Kidney tubule cell (primary cell): Measurements from ENCODE around the gene PARVG.

ENCODE experiments used
- DNase-seq: peaks from one replicate; pipeline ENCODE4 v3.0.0-alpha.2; 2018; ENCODE audit warnings: low spot score

Gene PARVG

DNA sequence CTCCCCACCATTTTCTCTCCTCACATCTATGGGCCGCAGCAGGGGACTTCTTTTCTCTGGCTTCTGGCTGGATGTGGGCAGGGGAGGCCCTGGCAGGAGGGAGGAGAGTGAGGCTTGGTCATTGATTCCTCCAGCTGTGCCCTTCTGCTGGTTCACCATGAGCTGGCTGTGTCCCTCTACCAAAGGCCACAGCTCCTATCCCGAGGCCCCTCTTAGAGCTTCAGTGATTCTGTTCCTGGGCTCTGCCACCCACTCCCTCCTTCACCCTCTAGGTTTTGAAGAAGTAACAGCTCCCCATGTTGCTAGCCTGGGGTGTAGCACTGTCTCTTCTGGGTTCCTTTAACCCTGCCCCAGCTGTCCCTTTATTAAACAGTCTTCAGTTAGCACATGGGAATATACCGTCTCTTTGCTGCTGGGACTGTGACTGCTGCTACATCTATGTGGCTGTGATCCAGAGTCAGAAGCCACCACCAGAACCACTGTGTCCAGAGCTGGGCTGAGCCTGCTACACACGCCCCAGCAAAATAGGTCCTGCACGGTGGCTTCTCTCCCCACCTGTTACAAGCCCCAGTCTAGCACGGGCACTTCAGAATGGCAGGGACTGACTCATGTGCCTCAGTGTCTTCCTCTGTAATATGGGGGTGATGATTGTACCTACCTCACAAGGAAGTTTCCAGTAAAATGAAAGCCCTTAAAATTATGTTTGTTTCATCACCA, 578 bp upstream of the PARVG start:
- DNase-seq = no peak

DNA sequence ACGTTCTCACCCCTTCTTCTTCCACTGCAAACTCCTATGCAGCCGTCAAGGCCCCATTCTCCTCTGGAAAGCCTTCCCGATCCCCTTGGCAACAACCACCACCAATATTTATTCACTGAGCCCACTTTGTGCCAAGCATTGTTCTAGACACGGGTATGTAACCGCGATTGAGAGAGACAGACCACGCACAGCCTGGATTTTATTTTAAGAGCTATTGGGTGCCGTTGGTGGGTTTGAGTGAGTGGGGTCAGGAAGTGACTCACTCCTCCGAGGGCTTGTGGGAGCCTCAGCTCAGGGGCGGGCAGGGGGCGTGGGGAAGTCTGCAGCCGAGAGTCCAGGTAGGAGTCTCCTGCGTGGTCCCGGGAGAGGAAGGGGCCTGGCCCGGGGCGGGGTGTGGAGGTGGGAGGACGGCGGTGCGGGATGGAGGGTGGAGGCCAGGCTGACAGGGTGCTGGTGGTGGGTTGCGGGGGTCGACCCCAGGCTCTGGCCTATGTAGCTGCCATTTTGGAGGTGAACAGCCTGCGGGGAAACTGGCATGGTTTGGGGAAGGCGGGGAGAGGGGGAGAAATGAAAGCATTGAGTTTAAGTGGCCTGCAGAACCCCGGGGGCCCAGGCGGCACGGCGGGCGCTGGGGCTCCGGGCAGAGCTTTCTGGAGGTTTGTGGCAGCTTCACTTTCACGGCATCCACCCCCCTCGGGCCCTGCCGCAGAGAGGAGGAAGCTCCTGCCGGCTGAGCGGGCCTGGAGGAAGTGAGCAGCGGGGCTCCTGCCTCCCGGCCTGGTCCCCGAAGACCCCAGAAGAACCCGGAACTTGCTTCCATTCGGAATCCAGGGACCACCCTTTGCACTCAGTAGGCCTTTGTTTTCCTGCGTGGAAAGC, 547 bp downstream of the PARVG start:
- no peak for DNase-seq

DNA sequence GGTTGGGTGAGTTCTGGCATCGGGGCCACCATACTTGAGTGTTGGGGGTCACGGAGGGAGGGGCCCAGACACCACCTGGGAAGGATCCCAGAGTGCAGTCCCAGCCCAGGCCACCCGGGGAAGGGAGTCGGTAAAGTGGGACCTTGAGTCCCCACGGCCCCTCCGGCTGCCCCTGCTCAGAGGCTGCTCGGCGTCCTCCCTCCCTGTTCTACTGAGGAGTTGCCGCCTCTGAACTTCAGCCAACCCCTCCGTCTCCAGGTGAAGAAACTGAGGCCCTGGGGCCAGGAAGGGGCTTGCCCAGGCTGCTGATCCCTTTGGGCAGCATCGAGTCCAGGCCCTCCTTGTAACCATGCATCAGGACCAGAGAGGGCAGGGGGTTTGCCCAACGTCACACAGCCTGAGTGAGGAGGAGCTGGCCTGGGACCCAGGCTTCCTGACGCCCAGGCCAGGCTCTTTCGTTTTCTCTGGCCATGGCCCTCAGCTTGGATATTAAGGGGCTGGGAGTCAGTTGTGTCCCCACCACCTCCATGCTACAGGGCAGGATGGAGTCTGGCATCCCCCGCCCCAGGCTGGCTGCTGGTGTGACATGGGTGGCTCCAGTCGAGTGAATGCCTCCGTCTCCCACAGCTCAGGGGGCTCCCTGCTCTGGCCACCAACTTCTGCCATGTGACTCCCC, 1.3 kb downstream of the PARVG start:
- DNase-seq = no peak

DNA sequence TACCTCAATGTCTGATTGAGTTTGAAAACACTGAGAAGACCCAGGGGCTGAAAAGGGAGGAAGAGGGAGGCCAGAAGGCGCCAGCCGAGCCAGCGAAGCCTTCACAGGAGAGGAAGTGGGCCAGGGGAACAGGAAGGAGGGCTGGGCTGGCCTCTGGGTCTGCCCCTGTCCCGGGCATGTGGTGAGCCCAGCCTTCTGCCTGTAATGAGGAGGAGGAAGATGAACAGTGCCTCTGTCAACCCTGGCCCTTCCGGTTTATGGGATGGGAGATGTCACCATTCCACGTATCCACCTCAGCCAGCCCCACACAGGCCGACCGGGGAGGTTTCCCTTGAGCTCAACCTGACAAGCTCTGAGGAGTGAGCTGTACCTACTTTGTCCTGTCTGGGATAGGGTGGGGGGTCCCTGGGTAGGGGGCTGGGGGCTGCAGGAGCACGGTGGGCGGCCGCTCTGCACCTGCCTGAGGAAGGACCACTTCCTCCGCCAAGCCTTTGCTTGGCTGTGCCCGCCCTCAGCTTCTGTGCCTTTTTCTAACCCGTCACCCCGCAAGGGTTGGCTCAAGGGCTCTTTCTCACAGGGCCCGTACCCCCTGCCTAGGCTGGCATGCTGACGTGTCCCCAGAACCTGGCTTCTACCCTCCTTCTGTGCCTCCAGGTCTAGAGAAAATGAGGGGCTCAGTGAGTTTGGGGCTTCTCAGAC, 2.0 kb downstream of the PARVG start:
- DNase-seq = no peak

DNA sequence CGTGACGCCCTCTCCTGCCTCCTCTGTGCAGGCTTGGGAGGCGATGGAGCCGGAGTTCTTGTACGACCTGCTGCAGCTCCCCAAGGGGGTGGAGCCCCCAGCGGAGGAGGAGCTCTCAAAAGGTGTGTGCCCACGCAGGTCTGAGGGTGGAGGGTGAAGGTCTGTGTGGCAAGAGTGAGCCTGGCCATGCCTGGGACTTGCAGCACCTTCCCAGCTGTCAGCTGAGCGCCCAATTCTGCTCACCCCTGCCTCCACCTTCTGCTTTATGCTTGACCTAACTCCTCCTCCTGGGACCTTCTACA, 2.5 kb downstream of the PARVG start:
- no peak for DNase-seq

DNA sequence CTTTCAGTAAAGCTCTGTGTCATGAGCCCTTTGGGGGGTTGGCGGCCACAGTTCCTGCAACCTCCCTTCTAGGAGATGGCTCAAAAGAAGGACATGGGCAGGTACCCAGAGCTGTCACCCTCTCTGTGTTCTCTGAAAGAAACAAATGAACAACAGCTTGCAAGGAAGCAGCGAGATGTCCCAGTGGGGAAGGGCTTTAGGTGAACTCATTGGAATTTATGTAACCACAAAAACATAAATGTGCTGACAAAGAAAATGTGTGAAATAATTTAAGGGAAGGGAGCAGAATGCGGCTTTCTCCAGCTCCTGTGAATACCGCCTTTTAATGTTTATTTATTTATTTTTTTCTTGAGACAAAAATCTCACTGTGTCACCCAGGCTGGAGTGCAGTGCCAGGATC, 3.3 kb downstream of the PARVG start:
- no peak for DNase-seq

DNA sequence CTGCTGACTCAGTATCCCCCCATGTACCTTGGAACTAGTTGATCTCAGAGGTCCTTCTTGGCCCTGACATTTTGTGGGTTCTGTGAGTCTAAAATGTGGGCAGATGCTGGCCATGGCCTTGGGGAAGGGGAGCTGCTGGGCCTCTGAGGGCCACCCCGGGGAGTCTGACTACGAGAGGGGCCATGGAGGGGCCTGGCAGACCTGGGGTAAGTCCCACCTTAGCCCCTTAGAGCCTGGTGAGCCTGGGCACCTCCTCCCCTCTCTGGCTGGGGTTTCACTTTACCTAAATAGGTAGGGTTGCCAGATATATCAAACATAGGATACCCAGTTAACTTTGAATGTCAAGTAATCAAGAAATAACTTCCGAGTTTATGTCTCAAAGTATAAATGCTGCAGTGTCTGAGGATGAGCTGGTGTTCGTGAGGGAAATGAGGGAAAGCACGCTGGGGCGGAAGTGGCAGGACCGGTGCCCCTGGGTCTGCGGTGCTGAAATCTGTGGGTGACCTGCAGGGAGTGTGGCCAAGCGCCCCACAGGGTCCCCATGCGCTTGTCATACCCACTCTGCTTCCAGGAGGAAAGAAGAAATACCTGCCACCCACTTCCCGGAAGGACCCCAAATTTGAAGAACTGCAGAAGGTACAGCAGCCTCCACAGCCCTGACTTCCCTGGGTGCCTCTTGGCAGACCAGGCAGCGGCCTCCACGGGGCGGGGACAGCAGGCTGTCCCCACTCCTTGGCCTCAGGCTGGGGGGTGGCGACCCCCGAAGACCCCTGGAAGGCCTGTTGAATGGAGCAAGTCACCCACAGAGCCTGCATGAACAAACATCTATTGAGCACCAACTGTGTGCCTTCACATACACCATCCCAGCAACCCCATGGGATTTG, 4.8 kb downstream of the PARVG start:
- no peak for DNase-seq

DNA sequence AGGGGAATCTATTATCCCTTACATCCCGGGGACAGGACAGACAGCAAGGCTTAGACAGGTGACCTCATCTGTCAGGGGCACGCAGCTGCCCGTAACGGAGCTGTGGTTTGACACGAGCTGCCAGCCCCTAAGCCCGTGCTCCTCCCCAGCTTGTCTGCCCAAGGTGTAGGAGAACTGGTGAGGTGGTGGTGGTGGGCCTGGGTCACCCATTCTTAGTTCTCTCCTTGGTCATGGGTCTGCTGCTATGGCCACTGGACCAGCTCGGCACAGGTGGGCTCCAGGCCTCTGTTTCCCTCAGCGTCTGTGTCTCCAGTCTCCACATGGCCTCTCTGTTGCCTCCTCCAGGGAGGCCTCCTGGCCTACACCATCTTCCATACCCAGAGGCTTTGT, 5.4 kb downstream of the PARVG start:
- DNase-seq = no peak

DNA sequence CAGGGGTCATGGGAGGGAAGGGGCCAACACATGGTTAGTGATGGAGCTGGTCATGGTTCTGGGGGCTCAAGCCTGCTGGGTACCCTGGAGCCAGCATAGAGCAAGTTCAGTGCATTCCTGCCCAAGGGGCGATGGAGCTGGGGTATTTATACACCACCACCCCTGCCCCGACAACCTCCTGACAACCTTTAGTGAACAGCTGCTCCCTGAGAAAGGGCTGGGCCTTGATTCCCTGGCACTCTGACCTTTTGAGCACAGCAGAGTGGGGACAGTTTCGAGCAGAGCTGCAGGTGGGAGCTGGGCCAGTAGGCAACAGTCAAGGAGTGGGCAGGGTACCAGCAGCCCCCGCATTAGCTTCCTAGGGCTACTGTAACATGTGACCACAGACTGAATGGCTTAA, 6.0 kb downstream of the PARVG start:
- DNase-seq = no peak

DNA sequence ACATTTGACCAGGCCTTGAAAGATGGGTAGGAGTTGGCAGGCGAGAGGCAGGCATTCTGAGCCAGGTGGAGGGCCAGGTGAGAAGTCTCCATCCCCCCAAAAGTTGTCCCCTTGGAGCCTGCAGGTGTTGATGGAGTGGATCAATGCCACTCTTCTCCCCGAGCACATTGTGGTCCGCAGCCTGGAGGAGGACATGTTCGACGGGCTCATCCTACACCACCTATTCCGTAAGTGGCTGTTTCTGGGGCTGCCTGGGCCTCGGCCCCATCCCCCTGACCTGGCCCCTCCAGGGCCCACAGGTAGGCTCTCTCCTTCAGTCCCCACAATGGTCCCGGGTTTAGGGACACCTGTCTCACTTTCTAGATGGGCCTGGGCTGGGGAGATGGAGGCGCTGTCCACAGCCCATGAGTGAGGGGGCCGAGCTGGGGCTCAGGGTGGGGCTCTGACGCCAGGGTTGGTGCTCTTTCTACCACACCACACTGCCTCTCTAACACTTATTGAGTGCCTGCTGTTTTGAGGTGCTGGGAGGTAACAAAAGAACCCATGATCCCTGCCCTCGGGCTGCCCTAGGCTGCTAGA, 7.0 kb downstream of the PARVG start:
- no peak for DNase-seq

DNA sequence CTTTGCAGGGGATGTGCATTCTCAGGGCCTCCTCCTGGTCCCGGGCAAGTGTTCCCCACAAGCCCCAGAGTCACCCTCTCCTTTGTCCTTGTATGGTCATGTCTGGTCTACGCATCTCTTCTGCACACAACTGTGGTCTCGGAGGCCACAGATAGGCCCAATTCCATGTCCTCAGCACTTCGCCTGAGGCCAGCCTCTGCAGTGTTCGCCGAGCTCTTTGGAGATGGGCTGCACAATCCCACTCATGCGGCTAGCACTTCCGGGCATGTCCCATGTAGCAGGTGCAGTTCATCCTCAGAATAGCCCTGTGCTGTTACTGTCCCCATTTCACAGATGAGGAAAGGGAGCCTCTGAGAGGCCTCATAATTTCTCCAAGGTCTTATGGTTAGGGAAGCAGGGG, 7.6 kb downstream of the PARVG start:
- DNase-seq = no peak

DNA sequence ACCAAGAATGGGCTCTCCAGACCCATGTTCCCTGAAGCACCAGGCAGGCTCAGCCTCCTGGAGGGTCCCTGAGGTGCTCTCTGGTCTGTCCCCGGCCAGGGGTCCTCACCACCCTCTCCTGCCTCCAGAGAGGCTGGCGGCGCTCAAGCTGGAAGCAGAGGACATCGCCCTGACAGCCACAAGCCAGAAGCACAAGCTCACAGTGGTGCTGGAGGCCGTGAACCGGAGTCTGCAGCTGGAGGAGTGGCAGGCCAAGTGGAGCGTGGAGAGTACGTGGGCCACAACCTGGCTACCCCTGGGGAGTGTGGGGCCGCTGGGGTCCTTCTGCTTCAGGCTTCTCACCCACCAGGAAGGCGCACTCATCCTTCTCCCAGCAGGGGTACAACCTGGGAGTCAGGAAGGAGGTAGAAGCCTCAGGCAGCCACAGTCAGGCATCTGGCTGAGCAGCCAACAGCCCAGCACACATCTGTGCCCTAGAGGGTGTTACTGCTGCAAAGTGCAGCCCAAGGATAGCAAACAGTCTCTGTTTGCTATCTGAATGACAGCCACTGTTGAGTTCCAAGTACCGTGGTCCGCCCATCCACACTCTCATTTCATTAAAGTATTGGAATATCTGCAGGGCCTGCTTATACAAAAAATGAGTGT, 8.4 kb downstream of the PARVG start:
- no peak for DNase-seq

DNA sequence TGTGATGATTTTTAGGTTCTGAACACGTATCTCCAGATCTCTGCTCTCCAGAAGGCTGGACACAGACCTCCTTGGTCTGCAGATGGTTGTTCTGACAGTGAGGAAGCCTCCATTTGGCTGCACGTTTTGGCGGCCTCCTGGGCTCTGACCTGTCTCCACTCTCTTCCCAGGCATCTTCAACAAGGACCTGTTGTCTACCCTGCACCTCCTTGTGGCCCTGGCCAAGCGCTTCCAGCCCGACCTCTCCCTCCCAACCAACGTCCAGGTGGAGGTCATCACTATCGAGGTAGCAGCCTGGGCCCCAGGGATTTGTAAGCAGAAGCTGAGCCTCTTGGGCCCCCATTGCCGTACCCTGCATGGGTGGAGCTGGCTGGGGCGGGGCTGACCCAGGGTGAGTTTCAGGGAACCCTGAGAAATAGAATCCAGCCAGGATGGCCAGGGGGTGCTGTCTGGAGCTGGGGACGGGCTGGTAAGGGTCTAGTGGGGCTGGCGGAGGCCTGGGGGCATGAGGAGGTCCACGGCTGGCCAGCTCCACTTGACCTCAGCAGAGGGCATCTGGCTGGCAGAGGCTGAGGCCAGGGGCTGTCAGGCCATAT, 9.8 kb downstream of the PARVG start:
- no peak for DNase-seq

DNA sequence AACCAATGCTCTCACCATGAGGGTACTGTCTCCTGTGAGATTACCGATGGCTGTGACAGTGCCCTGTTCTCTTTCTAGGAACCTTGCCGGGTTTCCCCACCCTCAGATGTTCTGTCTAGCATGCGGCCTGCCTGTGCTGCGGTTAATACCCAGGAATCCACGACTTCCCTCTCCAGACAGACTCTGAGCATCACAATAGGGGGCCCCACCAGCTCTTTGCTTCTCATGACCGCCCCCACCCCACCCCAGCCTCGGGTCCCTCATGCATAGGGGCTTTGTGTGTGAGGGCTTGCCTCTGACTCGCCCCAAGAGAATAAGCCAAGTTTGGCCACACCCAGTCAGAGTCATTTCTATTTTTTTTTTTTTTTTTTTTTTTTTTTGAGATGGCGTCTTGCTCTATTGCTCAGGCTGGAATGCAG, 10.3 kb downstream of the PARVG start:
- peak; percentile 28 for DNase-seq

DNA sequence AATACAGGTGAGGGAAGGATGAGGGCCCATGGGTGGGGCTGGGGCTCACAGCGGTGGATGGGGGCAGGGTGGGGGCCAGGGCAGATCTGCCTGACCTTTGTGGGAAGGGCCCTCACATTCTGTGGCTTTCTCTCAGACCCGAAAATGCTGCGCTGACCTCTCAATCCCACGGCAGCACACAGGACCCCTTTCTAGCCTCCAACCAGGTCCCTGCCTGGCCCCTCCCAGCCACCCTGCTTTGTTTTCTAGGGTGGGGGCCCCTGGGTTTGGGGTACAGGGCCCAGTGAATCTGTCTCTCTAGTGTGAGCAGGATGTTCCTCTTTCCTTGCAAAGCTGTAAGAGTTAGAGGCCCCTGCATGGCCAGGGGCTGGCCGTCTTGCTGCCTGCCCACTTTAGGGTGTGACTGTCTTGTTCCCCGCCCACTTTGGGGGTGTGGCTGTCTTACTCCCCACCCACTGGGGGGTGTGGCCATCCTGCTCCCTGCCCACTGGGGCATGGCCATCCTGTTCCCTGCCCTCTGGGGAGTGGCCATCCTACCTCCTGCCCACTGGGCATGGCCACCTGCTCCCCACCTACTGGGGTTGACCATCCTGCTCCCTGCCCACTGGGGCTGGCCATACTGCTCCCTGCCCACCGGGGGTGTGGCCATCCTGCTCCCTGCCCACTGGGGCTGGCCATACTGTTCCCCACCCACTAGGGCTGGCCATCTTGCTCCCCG, 11.5 kb downstream of the PARVG start:
- peak; percentile 6 for DNase-seq

DNA sequence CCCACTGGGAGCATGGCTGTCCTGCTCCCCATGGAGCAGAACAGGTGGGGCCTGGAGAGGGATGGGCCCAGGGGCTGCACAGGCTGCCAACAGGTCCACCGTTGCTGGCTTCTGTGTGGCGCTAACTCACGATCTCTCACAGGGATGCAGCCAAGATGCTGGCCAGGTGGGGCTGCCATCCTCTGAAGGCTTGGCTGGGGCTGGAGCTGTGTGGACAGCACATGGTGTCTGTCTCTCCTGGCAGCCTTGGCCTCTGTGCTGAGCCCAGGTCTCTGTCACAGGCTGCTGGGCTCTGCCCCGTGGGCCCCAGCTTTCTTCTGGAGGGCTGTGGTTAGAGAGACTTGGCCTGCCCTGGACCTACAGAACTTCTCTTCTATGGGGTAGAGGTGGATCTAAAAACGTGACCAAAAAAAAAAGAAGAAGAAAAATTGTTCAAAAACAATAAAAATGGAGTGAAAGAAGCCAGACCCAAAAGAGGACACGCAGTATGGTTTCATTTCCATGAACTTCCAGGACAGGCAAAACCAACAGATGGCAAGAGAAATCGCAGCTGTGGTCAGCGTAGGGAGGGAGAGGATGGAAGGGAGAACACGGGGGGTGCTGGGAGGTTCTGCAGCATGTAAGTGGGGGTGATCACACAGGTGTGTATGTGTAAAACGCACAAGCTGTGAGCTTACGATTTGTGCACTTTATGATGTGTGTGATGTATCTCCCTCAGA, 12.2 kb downstream of the PARVG start:
- no peak for DNase-seq

DNA sequence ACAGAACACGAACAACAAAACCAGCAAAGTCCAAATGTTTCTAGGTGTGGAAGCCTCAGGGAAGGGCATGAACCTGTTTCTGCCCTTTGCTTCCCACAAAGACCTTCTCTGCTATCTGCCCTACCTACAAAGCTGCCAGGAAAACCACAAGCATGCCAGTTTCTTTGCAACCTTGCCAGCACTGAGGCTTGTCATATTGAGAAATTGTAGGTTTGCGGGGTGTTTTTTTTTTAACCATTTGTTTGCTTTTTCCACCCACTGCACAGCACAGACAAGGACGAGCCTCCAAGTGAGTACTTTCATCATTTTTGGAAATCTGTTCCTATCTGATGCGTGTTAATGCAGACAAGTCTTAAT, 12.8 kb downstream of the PARVG start:
- no peak for DNase-seq

DNA sequence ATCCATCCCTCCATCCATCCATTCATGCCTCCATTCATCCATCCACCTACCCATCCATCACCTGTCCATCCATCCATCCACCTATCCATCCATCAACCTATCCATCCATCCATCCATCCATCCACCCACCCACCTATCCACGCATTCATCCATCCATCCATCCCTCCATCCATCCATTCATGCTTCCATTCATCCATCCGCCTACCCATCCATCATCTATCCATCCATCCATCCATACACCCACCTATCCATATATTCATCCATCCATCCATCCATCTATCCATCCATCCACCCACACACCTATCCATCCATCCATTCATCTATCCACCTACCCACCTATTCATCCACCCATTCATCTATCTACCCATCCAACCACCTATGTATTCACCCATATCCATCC, 13.8 kb downstream of the PARVG start:
- no peak for DNase-seq
